LNCAP (cell line): ENCODE results near the gene GGTA1.

ENCODE experiments used
- TF ChIP-seq, protein P1 (sequence below): fragments of 450-650 bp; IDR thresholded peaks from 2 replicates; pipeline ENCODE4 v1.5.1; 2017; ENCODE audit warnings: mild to moderate bottlenecking

GGTA1 gene

DNA sequence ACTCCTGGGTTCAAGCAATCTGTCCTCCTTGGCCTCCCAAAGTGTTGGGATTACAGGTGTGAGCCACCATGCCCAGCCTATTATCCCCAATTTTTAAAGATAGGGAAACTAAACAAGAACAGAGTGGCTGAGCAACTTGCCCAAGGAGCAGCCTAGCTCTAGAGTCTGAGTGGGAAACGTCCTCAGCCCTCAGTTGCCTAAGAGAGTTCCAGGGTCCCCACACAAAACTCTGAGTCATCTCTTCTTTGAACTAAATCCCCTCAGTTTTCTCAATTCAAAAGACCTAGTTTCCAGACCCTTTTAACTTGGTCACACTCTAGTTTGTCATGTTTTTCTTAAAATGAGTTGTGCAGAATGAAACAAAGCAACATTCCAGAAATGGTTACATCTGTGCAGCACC is 33.5 kb downstream of the GGTA1 start:
- TF ChIP-seq, protein P1, sequence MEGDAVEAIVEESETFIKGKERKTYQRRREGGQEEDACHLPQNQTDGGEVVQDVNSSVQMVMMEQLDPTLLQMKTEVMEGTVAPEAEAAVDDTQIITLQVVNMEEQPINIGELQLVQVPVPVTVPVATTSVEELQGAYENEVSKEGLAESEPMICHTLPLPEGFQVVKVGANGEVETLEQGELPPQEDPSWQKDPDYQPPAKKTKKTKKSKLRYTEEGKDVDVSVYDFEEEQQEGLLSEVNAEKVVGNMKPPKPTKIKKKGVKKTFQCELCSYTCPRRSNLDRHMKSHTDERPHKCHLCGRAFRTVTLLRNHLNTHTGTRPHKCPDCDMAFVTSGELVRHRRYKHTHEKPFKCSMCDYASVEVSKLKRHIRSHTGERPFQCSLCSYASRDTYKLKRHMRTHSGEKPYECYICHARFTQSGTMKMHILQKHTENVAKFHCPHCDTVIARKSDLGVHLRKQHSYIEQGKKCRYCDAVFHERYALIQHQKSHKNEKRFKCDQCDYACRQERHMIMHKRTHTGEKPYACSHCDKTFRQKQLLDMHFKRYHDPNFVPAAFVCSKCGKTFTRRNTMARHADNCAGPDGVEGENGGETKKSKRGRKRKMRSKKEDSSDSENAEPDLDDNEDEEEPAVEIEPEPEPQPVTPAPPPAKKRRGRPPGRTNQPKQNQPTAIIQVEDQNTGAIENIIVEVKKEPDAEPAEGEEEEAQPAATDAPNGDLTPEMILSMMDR: no peak

DNA sequence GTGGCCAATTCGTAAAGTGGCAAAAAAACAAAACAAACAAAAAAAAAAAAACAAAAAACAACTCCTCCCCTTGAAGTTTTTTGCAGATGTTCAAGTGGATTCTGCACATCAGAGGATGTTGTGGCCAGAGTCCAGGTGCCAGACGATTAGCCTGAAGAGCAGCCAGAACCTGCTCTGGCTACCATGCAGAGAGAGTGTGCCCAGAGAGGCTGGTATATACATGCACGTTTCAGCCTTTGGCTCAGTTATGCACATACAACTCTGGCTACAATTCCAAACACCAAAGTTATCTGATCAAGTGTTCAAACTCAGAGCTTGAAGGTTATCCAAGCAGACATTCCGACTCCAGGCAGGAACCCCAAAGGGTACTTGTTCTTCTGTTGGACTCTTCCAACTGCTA is 34.7 kb downstream of the GGTA1 start:
- TF ChIP-seq, protein P1: no peak

DNA sequence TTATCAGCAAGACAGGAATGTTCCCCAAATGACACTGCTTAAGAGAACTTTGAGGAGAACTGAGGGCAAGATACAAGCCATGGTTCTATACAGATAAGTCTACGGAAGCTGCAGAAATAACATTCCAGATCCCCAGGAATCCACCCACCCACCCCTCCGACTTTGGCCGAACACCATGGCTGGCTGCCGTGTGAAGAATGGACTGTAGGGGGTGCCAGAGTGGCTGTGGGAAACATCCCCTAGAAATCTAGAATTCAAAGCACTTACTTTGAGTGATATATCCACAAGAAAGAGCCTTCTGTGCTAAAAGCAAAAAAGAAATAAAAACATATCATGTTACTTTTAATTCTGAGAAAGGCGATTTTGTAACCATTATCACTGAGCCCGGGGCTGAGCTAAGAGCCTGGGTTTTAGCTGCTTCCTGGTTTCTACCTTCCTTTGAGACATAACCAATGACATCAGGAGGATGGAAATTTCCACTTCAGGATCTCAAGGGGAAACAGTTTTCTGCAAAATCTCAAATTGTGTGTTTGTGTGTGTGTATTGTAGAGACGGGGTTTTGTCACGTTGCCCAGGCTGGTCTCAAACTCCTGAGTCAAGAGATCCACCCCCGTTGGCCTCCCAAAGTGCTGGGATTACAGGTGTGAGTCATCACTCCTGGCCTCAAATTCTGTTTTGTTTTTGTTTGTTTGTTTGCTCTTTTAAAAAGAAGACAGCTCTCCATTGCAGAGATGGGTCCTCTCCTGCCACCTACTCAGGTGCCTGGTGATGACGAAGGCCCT is 36.4 kb downstream of the GGTA1 start:
- TF ChIP-seq, protein P1: peak; percentile 64

DNA sequence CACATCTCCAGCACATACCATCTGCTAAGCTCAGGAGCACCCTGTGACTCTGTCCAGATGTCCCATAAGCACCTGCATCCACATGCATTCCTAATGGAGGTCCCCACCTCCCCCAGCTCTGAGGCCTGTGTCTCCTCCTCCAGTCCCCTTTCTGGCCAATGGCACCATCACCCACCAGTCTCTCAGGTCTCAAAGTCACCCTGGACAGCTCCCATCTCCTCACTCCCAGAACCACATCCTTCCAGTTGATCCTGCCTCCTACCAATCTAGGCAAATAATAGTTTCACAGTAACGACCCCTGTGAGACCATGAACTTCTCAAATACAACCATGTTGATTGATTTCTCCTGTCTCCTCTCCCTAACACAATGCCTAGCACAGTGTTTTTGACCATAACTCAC is 40.1 kb downstream of the GGTA1 start:
- TF ChIP-seq, protein P1: no peak

DNA sequence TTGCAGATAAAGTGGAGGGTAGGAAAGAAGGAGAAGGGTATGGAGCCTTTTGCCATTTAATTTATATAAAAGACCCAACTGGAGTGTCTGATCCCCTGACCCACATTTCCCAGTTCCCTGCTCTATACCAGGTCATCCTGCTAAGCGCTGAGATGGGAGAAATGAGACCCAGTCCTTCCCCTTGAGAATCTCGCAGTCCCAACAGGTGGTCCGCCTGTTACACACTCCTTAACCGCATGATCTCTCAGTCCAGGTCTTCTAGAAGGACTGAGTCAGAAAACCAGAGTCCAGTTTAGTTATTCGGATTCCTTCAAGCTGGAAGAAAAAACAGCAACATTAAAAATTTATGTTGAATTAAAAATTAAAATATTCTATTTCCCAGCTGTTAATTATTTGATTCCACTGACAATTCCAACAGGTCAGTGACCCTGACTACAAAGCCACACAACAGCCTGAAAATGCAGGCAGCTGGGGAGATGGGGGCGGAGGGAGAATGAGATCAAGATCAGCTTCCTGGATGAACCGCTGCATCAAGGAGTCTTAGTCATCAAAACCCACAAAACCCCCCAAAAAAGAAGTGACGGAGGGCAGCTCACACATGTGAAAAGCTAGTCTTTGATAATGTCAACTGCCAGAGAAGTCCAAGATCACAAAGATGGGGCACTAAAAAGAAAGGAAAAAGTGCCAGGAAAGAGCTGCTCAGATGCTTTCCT is 44.0 kb downstream of the GGTA1 start:
- TF ChIP-seq, protein P1: no peak

DNA sequence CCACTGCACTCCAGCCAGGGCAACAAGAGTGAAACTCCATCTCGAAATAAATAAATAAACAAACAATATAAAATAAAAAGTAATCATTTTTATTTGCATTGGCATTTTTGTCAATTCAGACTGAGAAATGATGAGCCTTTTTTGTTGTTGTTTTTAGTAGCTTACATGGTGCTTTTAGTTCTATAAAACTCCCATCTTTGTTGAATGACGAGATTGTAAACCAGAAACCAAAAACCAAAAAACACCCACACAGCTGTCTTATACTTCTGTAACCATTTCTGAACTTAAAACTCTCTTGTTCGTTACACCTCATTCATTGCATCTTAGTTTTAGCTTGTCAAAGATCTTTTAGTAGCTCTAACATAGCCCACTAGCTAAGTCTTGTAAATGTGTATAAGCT is 44.7 kb downstream of the GGTA1 start:
- TF ChIP-seq, protein P1: no peak

DNA sequence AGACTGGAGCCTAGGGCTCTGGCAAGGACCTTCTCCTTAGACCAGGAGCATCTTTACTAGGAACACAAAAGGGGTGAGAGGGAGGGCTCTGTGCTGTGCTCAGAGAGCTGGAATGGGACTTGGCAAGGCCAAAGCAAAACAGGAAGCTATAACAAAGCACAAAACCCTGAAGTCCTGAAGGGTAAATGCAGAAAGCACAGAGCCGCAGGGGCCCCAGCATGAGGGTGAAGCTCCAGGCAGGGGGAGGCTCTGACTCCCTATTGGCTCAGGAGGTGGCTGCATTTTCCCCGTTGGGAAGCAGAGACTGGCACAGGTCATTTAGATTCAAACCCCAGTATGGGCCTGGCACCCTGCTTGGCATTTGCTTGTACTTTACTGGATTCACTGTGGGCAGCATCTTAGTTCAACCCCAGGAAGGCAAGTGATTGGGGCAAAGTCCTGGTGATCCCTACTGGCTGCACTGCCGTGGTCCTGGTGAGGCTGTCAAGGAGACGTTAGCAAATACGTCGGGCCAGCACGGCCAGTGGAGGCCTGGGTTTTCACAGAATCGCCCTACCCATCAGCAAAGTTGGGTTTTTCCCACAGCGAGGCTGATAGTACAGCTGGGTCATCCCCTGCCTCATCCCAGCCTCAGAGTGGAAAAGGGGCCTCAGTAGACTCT is 46.3 kb downstream of the GGTA1 start:
- TF ChIP-seq, protein P1: no peak
